Occipital lobe (tissue), 2 donors: ENCODE results near the gene UTP14A. TPM values are rescaled to one million over a fixed set of nuclear protein-coding genes. Genes with fewer than 3 reads are reported as not detected.

ENCODE experiments used
- DNase-seq: peaks from one replicate; lab custom pipeline; 2025; lab: John Stamatoyannopoulos, UW
- total RNA-seq: library from RNA; depleted of rRNA; stranded (reverse); fragments of >200 nt; gene quantifications from one replicate; pipeline ENCODE4 v1.2.3, GENCODE V29; 2014

The UTP14A gene
- total RNA-seq, 1 donor from 2014 or later, result 11.7 TPM

DNA sequence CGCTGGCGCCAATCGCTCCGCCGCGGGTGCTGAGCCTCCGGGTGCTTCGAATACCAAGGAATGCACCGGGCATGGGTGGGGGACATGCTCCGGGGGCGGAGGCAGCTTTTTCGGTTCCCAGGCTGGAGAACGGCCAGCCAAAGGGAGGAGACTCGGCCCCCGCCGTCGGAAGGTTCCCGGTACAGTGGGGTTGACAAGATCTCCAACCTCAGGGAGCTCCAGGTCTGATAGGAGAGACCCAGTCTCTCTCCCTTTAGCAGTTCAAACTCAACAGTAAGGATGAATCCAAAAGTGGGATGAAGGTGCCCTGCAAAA is 47.3 kb downstream of the UTP14A start:
- no peak for DNase-seq

DNA sequence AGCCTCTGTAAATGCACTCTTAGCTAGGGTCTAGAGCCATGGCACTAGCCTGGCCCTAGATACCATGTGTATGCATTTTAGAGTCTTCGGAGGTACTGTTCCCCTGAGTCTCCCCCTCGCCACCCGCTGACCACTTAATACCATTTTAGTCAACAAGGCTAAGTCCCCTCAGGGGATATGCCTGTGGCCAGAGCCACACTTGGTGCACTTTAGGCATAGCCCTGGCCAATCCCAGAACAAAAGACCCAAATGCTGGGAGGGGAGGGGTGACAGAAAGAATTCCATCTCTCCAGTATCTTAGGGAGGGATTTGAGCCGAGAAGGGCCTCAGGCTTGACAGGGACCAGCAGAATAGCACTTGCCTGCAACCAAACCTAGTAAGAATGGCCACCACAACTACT is 47.9 kb downstream of the UTP14A start:
- DNase-seq, result no peak

DNA sequence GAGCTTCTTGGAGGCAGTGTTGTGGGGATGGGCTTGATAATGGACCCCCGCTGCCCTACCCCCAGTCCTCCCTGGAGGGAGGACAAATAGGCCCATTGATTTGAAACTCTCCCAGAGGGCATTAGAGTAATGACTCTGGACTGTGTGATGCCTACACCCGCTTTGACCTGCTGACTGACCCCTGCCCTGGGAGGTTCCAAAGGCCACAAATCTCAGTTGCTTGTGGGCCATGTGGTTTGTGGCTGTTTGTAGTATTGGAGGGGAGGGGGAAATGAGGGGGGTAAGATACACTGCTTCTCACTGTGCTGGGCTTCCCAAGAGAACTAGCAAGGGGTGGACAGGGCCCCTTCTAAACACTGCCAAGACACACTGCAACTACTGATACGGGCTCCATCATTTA is 48.8 kb downstream of the UTP14A start:
- no peak for DNase-seq

DNA sequence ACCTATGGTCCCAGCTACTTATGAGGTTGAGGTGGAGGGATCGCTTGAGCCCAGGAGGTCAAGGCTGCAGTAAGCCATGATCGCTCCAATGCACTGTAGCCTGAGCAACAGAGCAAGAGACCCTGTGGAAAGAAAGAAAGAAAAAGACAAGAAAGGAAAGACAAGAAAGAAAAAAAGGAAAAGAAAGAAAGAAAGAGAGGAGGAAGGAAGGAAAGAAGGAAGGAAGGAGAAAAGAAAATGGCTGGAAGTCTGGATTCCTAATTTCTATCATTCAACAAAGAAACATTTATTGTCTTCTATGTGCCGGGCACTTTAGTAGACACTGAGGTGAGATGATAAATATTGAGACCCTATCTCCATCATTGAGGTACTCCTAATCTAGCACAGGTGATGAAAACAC is 49.7 kb downstream of the UTP14A start:
- no peak for DNase-seq

DNA sequence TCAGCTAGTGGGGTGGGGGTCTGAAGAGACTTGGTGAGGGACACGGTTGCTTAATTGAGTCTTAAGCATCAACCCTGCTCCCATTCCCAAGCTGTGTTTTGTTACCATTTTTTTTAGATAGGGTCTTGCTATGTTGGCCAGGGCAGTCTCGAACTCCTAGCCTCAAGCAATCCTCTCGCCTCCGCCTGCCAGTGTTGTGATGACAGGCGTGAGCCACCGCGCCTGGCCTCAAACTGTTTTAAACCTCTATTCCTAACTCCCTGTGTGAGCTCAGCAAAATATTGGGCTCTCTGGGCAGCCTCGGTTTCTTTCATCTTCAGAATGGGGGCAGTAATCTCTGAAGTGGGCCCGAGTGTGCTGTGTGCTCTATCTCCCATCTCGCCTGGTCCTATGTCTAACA is 50.2 kb downstream of the UTP14A start:
- DNase-seq, result no peak

DNA sequence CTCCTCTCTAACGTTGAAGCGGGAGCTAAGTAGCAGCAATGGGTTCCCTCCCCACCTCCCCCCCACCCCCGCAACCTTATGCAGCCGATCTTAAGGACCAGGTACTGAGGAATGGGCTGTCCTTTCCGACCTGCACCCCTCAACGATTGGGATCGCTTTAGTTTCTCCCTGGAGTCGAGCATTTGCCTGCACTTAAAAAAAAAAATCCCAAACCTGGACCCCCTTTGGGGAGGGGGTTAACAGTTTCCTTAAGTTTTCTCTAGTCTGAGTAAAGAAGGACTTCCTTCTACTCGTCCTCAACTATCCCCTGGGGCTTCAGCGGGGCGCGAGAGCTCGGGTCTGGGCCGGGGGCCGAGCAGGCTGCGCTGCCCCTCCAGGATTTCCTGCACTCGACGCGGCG is 50.8 kb downstream of the UTP14A start:
- no peak for DNase-seq

GRCh38 chrX:129957241-129958082 is 51.5 kb downstream of the UTP14A start:
- peak; percentile 15 for DNase-seq

DNA sequence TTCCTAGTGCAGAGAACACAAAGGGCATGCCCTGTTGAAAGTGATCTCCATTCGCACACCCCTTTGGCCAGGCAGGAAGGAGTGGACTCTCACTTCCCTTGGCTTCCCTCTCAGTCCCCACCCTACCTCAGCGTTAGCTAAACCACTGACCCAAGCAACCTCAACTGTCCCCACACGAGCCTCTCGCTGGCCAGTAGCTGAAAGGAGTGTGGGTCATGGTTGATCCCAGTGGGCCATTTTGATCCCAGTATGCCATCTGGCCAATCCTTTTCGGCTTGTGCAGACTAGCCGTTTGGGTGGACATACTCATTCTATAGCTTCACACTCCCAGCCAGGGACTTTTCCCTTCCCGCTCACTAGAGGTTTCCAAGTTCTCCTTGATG is 52.1 kb downstream of the UTP14A start:
- DNase-seq, result no peak

DNA sequence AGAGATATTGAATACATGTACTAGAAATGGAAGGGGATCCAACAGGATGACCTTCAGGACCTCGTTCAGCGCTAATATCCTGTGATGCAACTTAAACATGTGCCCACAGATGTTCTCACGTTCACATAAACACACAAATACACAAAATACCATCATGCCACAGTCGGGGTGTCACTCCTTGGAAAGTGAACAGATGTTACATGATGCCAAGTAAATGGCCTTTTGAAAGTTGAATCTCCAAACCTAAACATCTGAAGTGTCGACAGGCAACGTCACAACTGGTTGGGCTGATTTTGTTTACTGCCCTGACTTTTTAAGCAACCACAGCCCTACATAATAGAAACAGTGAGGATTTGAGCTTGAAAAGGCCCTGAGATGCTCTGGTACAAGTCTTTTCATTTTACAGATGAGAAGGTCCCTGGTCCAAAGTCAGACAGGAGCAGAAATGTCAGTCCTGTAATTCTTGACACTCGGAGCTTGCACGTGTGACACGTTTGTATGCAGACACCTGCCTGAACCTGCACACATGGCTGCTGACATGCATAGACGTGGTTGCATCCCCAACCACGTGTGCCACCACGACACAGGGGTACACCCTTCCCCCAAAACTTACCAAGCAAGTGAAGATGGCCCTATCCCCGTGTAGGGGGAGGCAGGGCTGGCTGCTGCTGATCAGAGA is 53.0 kb downstream of the UTP14A start:
- DNase-seq, result no peak

- no peak for DNase-seq
Observed at GRCh38 chrX:129959493-129959832, 53.5 kb downstream of the UTP14A start.

DNA sequence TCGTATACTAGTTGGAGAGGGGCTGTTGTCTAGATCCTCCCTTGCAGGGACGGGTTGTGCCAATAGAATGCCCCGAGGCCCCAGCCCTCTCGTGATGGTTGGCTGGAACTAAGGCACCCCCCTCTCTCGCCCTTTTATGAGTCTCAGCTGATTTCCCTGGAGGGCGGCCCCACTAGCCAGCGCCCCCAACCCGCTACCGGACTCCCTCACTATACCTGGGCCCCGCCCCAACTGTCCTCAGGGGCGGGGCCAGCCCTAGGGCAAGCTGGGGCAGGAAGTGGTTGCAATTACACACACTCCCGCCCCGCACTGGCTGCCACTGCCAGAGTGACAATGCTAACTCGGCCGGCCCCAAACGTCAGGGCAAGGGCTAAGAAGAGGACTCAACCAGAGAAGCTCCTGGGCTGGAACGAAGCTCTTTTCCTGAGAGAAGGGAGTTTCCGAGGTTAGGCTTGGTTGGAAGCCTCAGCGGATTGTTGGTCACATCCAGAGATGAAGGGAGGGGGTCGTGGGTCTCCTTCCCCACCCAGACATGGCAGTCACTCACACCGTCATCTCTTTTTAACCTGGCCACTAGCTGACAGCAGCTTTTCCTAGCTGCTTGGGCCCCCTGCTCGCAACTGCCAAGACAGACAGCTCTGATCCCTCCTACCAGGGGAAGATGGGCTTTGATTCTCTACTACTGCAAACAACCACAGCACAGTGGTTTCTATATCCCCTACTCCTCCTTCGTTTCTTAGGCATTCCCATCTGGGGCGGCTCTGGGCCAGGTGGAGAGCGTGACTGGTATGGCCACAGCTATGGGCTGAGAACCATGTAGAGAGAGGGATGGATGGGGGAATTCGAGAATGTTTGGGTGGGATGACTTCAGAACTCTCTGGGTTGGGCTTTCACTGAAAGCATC is 55.5 kb downstream of the UTP14A start:
- DNase-seq, result no peak

DNA sequence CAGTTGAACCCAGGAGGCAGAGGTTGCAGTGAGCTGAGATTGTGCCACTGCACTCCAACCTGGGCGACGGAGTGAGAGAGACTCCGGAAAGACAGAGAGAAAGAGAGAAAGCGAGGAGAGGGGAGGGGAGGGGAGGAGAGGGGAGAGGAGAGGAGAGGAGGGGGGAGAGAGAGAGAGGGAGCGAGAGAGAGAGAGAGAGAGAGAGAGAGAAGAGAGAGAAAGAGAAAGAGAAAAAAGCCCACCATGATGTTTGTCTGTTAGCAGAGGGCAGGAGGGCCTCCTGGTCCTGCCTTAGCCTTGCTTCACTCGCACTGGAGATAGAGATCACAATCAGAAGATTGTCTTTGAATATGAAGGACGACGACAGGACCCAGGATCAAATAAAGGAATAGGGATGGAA is 57.8 kb downstream of the UTP14A start:
- no peak for DNase-seq

DNA sequence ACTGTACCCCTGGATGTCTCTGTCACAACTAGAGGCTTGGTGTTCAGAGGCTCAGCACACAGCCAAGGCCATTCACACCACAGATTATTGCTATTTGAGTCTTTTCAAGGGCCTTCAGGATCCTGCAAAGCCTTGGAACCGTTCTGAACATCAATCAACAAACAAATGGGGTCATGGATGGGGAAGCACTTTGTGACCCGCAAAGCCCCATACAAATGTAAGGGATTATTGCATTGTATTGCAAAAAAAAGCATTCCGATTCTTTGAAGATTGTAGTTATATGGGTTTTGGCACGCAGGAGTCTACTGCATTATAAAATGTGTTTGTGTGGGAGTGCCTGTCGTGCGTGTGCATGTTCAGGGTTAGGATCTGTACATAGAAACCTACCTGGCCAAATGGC is 59.2 kb downstream of the UTP14A start:
- DNase-seq, result no peak

DNA sequence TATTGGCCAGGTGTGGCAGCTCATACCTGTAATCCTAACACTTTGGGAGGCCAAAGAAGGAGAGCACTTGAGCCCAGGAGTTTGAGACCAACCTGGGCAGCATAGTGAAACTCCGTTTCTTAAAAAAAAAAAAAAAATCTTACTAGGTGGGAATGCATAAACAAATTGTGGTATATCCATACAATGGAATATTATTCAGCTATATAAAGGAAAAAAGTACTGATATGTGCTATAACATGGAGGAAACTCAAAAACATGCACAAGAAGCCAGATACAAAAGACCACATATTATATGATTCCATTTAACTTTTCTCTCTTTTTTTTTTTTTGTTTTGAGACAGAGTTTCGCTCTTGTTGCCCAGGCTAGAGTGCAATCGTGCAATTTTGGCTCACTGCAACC is 63.0 kb downstream of the UTP14A start:
- no peak for DNase-seq

- DNase-seq, result no peak
Observed at GRCh38 chrX:129976441-129976840, 70.5 kb downstream of the UTP14A start.

Other genes with a start within 250 kb of the UTP14A start
- 0.31 TPM for gene XPNPEP2, start 167.2 kb upstream of the UTP14A start, total RNA-seq
- 0.62 TPM for gene SASH3, start 126.2 kb upstream of the UTP14A start, total RNA-seq
- 28.1 TPM for gene ZDHHC9, start 62.3 kb upstream of the UTP14A start, total RNA-seq
- gene BCORL1, start 76.5 kb downstream of the UTP14A start, total RNA-seq, result 3.7 TPM
- 0.31 TPM for gene ELF4, start 204.3 kb downstream of the UTP14A start, total RNA-seq